ENCODE data around the gene ASB9. TPM values are rescaled to one million over a fixed set of nuclear protein-coding genes. Genes with fewer than 3 reads are reported as not detected.
"Not testable (repeated sequence)": the region's sequence is repeated elsewhere in the genome, so short reads cannot be mapped to it uniquely, and the experiment has no call there.

The ASB9 gene
- total and polyA plus RNA-seq, 2 of the 8 experiments (the other 6 are each of a cell fraction or from before 2014, with no cell fraction given) = 0.54 to 1.2 TPM

DNA sequence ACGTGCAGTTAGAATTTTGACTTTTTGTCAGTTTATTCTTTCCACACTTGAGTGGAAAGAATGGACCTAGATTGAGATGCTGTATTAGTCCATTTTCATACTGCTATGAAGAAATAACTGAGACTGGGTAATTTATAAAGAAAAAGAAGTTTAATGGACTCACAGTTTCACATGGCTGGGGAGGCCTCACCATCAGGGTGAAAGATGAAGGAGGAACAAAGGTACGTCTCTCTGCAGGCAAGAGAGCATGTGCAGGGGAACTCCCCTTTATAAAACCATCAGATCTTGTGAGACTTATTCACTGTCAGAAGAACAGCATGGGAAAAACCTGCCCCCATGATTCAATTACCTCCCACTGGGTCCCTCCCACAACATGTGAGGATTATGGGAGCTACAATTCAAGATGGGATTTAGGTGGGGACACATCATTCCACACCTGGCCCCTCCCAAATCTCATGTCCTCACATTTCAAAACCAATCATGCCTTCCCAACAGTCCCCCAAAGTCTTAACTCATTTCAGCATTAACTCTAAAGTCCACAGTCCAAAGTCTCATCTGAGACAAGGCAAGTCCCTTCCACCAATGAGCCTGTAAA, 71.2 kb downstream of the ASB9 start:
- H2BK20ac ChIP-seq (ENCODE audit: low read length); H3K4me3 ChIP-seq (ENCODE audit: extremely low read depth in 1 of 4, insufficient read depth in 2 of 4, low read depth in 3 of 4, low read length in 4 of 4); CTCF ChIA-PET (ENCODE audit: partially characterized antibody); H2AFZ ChIP-seq (ENCODE audit: low read length); H2AK5ac ChIP-seq (ENCODE audit: low read depth, low read length); H3K9ac ChIP-seq (replicated peaks in 1 of 4; ENCODE audit: extremely low read depth in 1 of 4, low read depth in 3 of 4, low read length in 3 of 4); H3K14ac ChIP-seq (ENCODE audit: insufficient read length); POLR2A ChIA-PET (ENCODE audit: partially characterized antibody); H3K79me2 ChIP-seq (ENCODE audit: control insufficient read depth in 1 of 2, insufficient read depth in 2 of 2, low read length in 2 of 2); H2BK12ac ChIP-seq (ENCODE audit: low read depth, low read length); H4K5ac ChIP-seq (ENCODE audit: insufficient read length, low read depth, low read length); H4K20me1 ChIP-seq (replicated peaks in 1 of 2; ENCODE audit: control insufficient read depth in 1 of 2, insufficient read depth in 2 of 2, low read length in 2 of 2); H4K8ac ChIP-seq (ENCODE audit: extremely low read depth, insufficient read depth, low read length); H3K4me1 ChIP-seq (replicated peaks in 1 of 4; ENCODE audit: control insufficient read depth in 3 of 4, insufficient read depth in 4 of 4, low read length in 3 of 4); H3K27ac ChIP-seq (ENCODE audit: low read depth, low read length); H3K4me2 ChIP-seq (ENCODE audit: insufficient read depth in 1 of 2, low read depth in 2 of 2, low read length in 2 of 2); H4K91ac ChIP-seq (replicated peaks; ENCODE audit: insufficient read length, low read length); H3K79me1 ChIP-seq (ENCODE audit: low read depth, low read length); H3K18ac ChIP-seq (ENCODE audit: extremely low read depth, low read length); H3K23me2 ChIP-seq (ENCODE audit: low read depth, low read length); H3K23ac ChIP-seq (ENCODE audit: insufficient read length); H3K36me3 ChIP-seq (ENCODE audit: control insufficient read depth in 2 of 4, insufficient read depth in 4 of 4, low read length in 3 of 4); H2BK120ac ChIP-seq (replicated peaks; ENCODE audit: low read depth, low read length); FAIRE-seq; DNase-seq (ENCODE audit: low read depth in 1 of 2, low spot score in 2 of 2); H3K9me3 ChIP-seq (ENCODE audit: insufficient read depth in 2 of 2, low read depth in 1 of 2, low read length in 1 of 2); H3K4ac ChIP-seq (replicated peaks; ENCODE audit: insufficient read length, low read depth, low read length); H3K27me3 ChIP-seq (replicated peaks in 1 of 4; ENCODE audit: control insufficient read depth in 3 of 4, extremely low read depth in 1 of 4, insufficient read depth in 3 of 4, low read length in 3 of 4); H2BK5ac ChIP-seq (ENCODE audit: low read depth, low read length); H2BK15ac ChIP-seq (ENCODE audit: low read length); H3K56ac ChIP-seq (replicated peaks; ENCODE audit: insufficient read length, low read depth, low read length): not testable (repeated sequence)
- WGBS, 2 experiments (ENCODE audit: extremely low coverage in 1 of 2, insufficient coverage in 1 of 2, insufficient read length in 1 of 2, insufficient replicate concordance in 2 of 2, low coverage in 1 of 2, low lambda C conversion rate in 2 of 2, missing lambda C conversion rate in 1 of 2) = 94% methylated on average over 2 of the region's 2 CpGs; no CpG with 5 or more reads in 1 of the 2 experiments
